Aorta (tissue), 5 donors: ENCODE measurements around the gene PIEZO2. TPM values are rescaled to one million over a fixed set of nuclear protein-coding genes. Genes with fewer than 3 reads are reported as not detected.

Source experiments
- ATAC-seq: fragments of 200-7000 bp; cut with Tn5 transposase; one replicate; pipeline ENCODE4 v1.9.1; 2022; ENCODE audit warnings: moderate library complexity; ENCODE audit not compliant: low FRiP score
- DNase-seq, 2 donors: peaks; one replicate each; pipeline ENCODE4 v3.0.0-alpha.2; 2020
- H3K27ac ChIP-seq, 2 donors: one replicate each; pipeline ENCODE4 v1.5.1; 2013; ENCODE audit warnings: low read length in 2 of 2, mild to moderate bottlenecking in 2 of 2, moderate library complexity in 2 of 2, control low read depth in 1 of 2, inconsistent platforms in 1 of 2, low read depth in 1 of 2
- H3K27me3 ChIP-seq, 2 donors: one replicate each; pipeline ENCODE4 v1.6.1; 2013; ENCODE audit warnings: control low read depth in 1 of 2, low read length in 1 of 2, mild to moderate bottlenecking in 1 of 2, moderate library complexity in 1 of 2; ENCODE audit not compliant: insufficient read depth in 2 of 2, control insufficient read depth in 1 of 2
- H3K36me3 ChIP-seq, 2 donors: one replicate each; pipeline ENCODE4 v1.6.1; 2013; ENCODE audit warnings: control low read depth in 1 of 2, low read length in 1 of 2, mild to moderate bottlenecking in 1 of 2; ENCODE audit not compliant: insufficient read depth in 2 of 2, control insufficient read depth in 1 of 2
- H3K4me1 ChIP-seq, 2 donors: one replicate each; pipeline ENCODE4 v1.6.1; 2013; ENCODE audit warnings: low read length in 2 of 2, control low read depth in 1 of 2, mild to moderate bottlenecking in 1 of 2, moderate library complexity in 1 of 2; ENCODE audit not compliant: insufficient read depth in 2 of 2, control insufficient read depth in 1 of 2
- H3K4me3 ChIP-seq, 2 donors: one replicate each; pipeline ENCODE4 v1.5.1; 2013; ENCODE audit warnings: low read length in 2 of 2, control low read depth in 1 of 2, mild to moderate bottlenecking in 1 of 2
- H3K9me3 ChIP-seq: one replicate; pipeline ENCODE4 v1.6.1; 2013; ENCODE audit warnings: mild to moderate bottlenecking, low read length; ENCODE audit not compliant: control insufficient read depth
- WGBS, 2 donors: extraction: QIAGEN DNeasy Blood & Tissue Kit; methylation state at CpG; one replicate each; pipeline ENCODE4 v1.1.7; 2013; 5-methylcytosine and 5-hydroxymethylcytosine counted together
- intact Hi-C, 2 donors: fragments of 100-400 bp; cut with DNase I; formaldehyde crosslinking; loops; one replicate each; pipeline versions ENCODE4 v1.14.2 to v1.15.0; 2022
- polyA plus RNA-seq, 2 donors: library from polyadenylated mRNA; stranded (reverse); fragments of 200-250 nt; gene quantifications; one replicate each; pipeline ENCODE4 v1.2.3, GENCODE V29; 2013
- total RNA-seq, 2 donors: library from RNA; stranded (reverse); fragmentation: NEBNext Ultra II Directional; extraction: Animal tissue kit (Norgen Biotek cat#: 25700); gene quantifications; one replicate each; pipeline ENCODE4 v1.2.1, GENCODE V29; 2021
- donor health status: healthy with polysubstance abuse.
- donor health status: Bipolar disorder and iron deficiency.
- donor health status: DM: no; HTN: no; CAD: no.
- donor health status: DM: no; HTN: no; CAD: no.
- donor health status: DM: yes; HTN: yes; CAD: no.

The PIEZO2 gene
- total and polyA plus RNA-seq, 4 donors: 0.50 to 8.8 (median 1.6) TPM

DNA sequence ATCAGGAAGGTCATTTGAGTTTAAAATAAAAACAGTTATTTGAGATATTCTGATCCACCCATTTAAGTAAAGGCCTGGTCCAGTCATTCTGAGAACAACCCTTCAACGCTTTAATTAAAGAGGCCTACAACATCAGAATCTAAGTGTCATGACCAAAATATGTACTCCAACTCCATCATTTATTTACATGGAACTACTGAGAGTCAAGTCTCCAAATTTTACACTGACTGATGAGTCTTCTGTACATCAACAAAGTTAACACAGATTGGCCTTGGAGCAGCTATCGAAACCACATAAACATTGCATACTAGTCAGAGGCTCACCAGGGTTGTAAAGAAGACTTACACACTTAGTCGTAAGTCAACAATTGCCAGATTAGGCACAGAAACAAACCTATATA, 37.1 kb downstream of the PIEZO2 start:
- DNase-seq (no peak), ATAC-seq (no peak)
- H3K27me3 ChIP-seq: no peaks in the 10 kb centered on the region
- intact Hi-C loops: no loop called here
- H3K4me3 ChIP-seq: no peak overlapping the region
- no peaks in the 10 kb centered on the region for H3K4me1 ChIP-seq
- H3K9me3 ChIP-seq: no peaks in the 10 kb centered on the region
- no peak overlapping the region for H3K27ac ChIP-seq
- no peaks in the 10 kb centered on the region for H3K36me3 ChIP-seq
- 95 to 96% methylated on average over 3 of the region's 3 CpGs for WGBS, 2 donors

DNA sequence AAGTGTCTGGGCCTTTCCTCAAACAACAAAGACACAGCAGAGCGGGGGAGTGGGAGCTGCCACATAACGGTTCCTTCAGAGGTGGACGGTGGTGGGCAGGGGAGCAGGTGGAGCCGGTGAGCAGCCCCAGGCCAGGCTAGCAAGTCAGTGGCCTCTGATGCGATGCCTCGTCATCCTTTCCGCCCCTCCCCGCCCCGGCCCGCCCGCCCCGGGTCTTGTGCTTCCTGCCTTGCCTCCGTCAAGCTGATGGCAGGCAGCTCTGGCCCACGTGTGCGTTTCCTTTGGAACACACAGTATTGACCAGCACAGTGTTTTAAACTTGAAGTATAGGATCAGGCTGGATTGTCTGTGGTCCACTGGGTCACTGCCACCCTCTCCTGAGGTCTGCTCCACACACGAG, 38.9 kb downstream of the PIEZO2 start:
- DNase-seq: no peak
- no peak for ATAC-seq
- H3K36me3 ChIP-seq: no peaks in the 10 kb centered on the region
- no peaks in the 10 kb centered on the region for H3K27me3 ChIP-seq
- H3K9me3 ChIP-seq: no peaks in the 10 kb centered on the region
- intact Hi-C loops: no loop called here
- WGBS, 2 donors: 93 to 95% methylated on average over 16 of the region's 16 CpGs
- H3K4me3 ChIP-seq: no peak overlapping the region
- no peaks in the 10 kb centered on the region for H3K4me1 ChIP-seq
- no peak overlapping the region for H3K27ac ChIP-seq

DNA sequence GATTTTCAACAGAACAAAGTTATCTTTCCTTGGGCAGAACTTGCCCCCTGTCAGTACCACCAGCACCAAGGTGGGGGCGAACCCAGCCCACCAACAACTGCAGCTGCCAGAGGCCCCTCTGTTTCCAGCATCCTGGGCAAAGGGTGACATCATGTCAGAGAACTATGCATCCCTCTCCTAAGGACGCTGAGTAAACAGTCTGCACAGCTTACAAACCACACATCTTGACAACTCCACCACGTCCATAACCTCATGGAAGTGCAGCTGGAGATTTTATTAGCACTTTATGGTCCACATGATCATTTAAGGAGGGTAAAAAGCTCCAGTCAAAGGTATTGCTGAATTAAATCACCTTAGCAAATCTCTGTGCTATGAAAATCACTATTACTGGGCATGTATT, 40.4 kb downstream of the PIEZO2 start:
- Histone ChIP-seq H3K27me3 (no peaks in the 10 kb centered on the region), H3K4me3 (no peak overlapping the region), H3K9me3 (no peaks in the 10 kb centered on the region), H3K36me3 (no peaks in the 10 kb centered on the region), H3K4me1 (no peaks in the 10 kb centered on the region), H3K27ac (no peak overlapping the region)
- ATAC-seq: no peak
- WGBS, 2 donors: 60 to 70% methylated on average over 3 of the region's 3 CpGs
- DNase-seq: no peak
- intact Hi-C loops: no loop called here

- H3K4me1 ChIP-seq: no peaks in the 10 kb centered on the region
- no peak for ATAC-seq
- H3K9me3 ChIP-seq: no peaks in the 10 kb centered on the region
- DNase-seq: no peak
- 88 to 91% methylated on average over 6 of the region's 6 CpGs for WGBS, 2 donors
- H3K4me3 ChIP-seq: no peak overlapping the region
- no peak overlapping the region for H3K27ac ChIP-seq
- no peaks in the 10 kb centered on the region for H3K36me3 ChIP-seq
- intact Hi-C loops: no loop called here
- H3K27me3 ChIP-seq: no peaks in the 10 kb centered on the region
Measured at GRCh38 chr18:11106894-11107293, 42.5 kb downstream of the PIEZO2 start.

DNA sequence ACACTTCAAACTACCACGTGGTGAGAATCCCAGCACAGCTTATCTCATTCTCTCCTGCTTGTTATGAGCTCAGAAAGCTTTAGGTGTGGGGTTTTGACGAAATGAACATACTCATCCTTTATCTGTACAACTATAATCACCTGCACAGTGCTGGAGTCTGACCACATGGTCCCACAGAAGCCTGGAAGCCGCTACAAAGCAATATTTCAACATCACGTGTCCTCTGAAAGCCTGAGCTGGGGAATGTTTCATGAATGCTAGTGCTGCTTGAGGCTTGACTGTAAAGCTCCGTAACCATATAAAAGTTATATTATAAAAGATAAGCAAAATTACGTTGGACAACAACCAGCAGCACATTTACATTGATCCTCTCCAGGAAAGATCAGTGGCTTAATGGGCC, 43.9 kb downstream of the PIEZO2 start:
- DNase-seq: no peak
- H3K9me3 ChIP-seq: no peaks in the 10 kb centered on the region
- no peak overlapping the region for H3K27ac ChIP-seq
- H3K4me1 ChIP-seq: no peaks in the 10 kb centered on the region
- no peaks in the 10 kb centered on the region for H3K27me3 ChIP-seq
- H3K36me3 ChIP-seq: no peaks in the 10 kb centered on the region
- 14 to 24% methylated on average over 6 of the region's 6 CpGs for WGBS, 2 donors
- intact Hi-C loops: no loop called here
- H3K4me3 ChIP-seq: no peak overlapping the region
- peak; percentile 30 for ATAC-seq

- ATAC-seq (no peak), DNase-seq (no peak)
- Histone ChIP-seq H3K27ac (no peak overlapping the region), H3K9me3 (no peaks in the 10 kb centered on the region), H3K4me3 (no peak overlapping the region), H3K4me1 (no peaks in the 10 kb centered on the region), H3K27me3 (no peaks in the 10 kb centered on the region), H3K36me3 (no peaks in the 10 kb centered on the region)
- intact Hi-C loops: no loop called here
- 37 to 56% methylated on average over 5 of the region's 5 CpGs for WGBS, 2 donors
Measured at GRCh38 chr18:11104307-11104706, 45.1 kb downstream of the PIEZO2 start.

DNA sequence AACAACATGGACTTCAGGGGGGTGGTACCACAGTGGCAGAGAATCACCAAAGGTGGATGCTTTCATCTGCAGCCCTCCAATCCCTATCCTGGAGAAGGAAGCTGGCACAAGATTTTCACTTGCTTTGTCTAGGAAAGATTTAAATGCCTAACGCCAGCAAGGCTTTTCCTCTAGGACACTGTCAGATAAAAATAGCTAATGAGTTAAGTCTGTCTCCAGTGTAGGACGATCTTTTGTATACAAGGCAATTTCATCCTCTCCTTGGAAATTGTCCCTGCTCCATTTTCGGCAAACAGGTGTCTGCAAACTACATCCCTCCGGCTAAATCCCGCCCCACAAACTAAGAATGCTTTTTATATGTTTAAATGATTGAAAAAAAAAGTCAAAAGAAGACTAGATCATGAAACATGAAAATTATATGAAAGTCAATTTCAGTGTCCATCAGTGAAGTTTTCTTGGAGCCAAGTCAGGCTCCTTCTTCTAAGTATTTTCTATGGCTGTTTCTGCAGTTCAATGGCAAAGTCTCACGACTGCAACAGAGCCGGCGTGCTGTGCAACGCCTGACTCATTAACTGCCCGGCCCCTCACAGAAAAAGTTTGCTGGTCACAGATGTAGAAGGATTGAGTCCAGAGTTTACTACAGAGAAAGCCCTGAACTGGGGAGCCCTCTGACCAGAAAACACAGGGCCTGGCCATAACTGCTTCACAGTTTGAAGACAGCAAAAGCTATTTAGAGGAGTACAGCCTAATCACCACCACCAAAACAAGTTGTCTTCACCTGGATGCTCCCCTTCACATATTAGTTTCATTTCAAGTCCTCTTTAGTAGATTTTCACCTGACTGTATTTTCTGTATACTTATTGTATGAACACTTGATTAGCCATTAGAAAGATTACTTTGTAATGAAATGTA, 52.3 kb downstream of the PIEZO2 start:
- no peaks in the 10 kb centered on the region for H3K4me1 ChIP-seq
- no peak for ATAC-seq
- H3K36me3 ChIP-seq: no peaks in the 10 kb centered on the region
- H3K4me3 ChIP-seq: no peak overlapping the region
- intact Hi-C loops: no loop called here
- no peaks in the 10 kb centered on the region for H3K9me3 ChIP-seq
- DNase-seq: no peak
- no peaks in the 10 kb centered on the region for H3K27me3 ChIP-seq
- no peak overlapping the region for H3K27ac ChIP-seq
- 49 to 54% methylated on average over 10 of the region's 10 CpGs for WGBS, 2 donors

DNA sequence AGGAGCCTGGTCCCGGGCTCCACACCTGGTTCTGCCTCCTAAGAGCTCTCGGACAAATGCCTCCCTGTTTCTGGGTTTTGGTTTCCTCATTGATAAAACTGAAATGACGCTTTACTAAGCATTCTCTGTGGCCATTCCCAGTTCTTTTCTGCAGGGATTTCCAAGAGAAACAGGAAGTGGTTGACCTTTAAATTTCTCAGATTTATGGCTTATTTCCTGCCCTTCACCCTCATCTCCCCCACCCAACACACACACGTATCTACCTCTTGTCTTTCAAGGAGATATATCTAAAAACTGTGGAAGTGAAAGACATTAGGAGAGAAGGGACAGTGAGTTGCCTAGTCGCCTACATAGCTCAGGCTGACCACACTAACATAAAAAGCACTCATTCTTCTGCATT, 53.0 kb downstream of the PIEZO2 start:
- H3K4me3 ChIP-seq: no peak overlapping the region
- DNase-seq: no peak
- intact Hi-C loops: no loop called here
- no peak overlapping the region for H3K27ac ChIP-seq
- H3K27me3 ChIP-seq: no peaks in the 10 kb centered on the region
- ATAC-seq: peak; percentile 27
- H3K36me3 ChIP-seq: no peaks in the 10 kb centered on the region
- H3K4me1 ChIP-seq: no peaks in the 10 kb centered on the region
- WGBS, 2 donors: 35 to 39% methylated on average over 5 of the region's 5 CpGs
- H3K9me3 ChIP-seq: no peaks in the 10 kb centered on the region

DNA sequence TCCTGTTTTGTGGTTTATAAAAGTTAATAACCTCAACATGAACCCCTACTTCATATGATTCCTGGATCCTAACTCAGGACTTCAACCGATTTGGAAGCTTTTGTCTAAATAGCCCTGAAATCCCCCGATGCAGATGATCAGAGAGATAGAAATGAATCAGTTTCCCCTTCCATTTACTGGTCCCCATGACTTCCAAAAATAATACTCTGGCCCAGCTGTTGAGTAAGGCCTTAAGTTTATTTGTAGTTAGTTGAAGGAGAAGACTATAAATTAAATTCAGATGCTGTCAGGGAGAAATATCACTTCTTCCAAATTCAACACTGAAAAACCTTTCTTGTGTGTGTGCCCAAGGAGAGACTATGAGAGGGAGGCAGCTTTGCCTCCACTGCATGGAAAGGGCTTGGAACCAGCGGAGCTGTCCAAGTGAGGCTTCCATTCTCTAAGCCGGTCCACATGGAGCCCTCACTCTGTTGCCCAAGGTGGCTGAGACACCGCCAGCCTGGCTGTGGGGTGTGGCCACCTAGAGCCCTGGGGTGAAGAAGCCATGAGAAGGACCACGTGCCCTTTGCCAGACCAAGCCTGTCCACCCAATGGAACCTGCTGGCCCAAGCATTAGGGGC, 53.6 kb downstream of the PIEZO2 start:
- H3K36me3 ChIP-seq: no peaks in the 10 kb centered on the region
- no peaks in the 10 kb centered on the region for H3K9me3 ChIP-seq
- no peaks in the 10 kb centered on the region for H3K4me1 ChIP-seq
- DNase-seq (no peak), ATAC-seq (peak; percentile 67)
- H3K27me3 ChIP-seq: no peaks in the 10 kb centered on the region
- H3K4me3 ChIP-seq: no peak overlapping the region
- intact Hi-C loops: no loop called here
- no peak overlapping the region for H3K27ac ChIP-seq
- 17 to 27% methylated on average over 6 of the region's 6 CpGs for WGBS, 2 donors
